ENCODE data around the gene NBEAL2. TPM values are rescaled to one million over a fixed set of nuclear protein-coding genes. Genes with fewer than 3 reads are reported as not detected.
"Not testable (repeated sequence)": the region's sequence is repeated elsewhere in the genome, so short reads cannot be mapped to it uniquely, and the experiment has no call there.

The NBEAL2 gene
- total and polyA plus RNA-seq, 2 experiments from 2014 or later = 38.6 to 42.2 TPM

GRCh38 chr3:47020311-47020710 is 40.8 kb downstream of the NBEAL2 start:
- Histone ChIP-seq H4K20me1 (ENCODE audit: insufficient read depth, poor library complexity, severe bottlenecking) (peaks cover 13% of the 10 kb centered on the region), H3K4me1 (ENCODE audit: insufficient read depth) (peaks cover 9% of the 10 kb centered on the region), H3K4me3 (no peak overlapping the region), H3K27ac (no peak overlapping the region), H3K27me3 (no peaks in the 10 kb centered on the region), H3K79me2 (peaks cover 39% of the 10 kb centered on the region), H3K4me2 (no peak overlapping the region), H3K9me3 (ENCODE audit: low read depth) (no peaks in the 10 kb centered on the region), H3K36me3 (replicated peaks; ENCODE audit: insufficient read depth, low read depth) (no peaks in the 10 kb centered on the region), H2AFZ (no peak overlapping the region), H3K9me2 (replicated peaks; ENCODE audit: insufficient read depth) (no peaks in the 10 kb centered on the region)
- DNase-seq (ENCODE audit: low spot score) = no peak
- TF ChIP-seq EZH2 (IDR thresholded peaks at IDR 0.05; ENCODE audit: borderline replicate concordance) (no peak), CTCF (IDR thresholded peaks at IDR 0.05; ENCODE audit: poor library complexity) (no peak), EZH2phosphoT487 (IDR thresholded peaks at IDR 0.05; ENCODE audit: low read depth, severe bottlenecking, unreplicated experiment) (no peak)
- 96% methylated on average over 4 of the region's 4 CpGs for WGBS (ENCODE audit: low lambda C conversion rate, missing lambda C conversion rate)

GRCh38 chr3:47022641-47023071 is 43.2 kb downstream of the NBEAL2 start:
- Histone ChIP-seq H3K27ac (peak overlapping the region; percentile 6), H3K36me3 (replicated peaks; ENCODE audit: insufficient read depth, low read depth) (no peaks in the 10 kb centered on the region), H3K4me3 (no peak overlapping the region), H4K20me1 (ENCODE audit: insufficient read depth, poor library complexity, severe bottlenecking) (peaks cover 13% of the 10 kb centered on the region), H3K27me3 (no peaks in the 10 kb centered on the region), H3K9me3 (ENCODE audit: low read depth) (no peaks in the 10 kb centered on the region), H2AFZ (no peak overlapping the region), H3K4me1 (ENCODE audit: insufficient read depth) (no peaks in the 10 kb centered on the region), H3K9me2 (replicated peaks; ENCODE audit: insufficient read depth) (no peaks in the 10 kb centered on the region), H3K79me2 (peaks cover 53% of the 10 kb centered on the region), H3K4me2 (no peak overlapping the region)
- no peak for TF ChIP-seq EZH2 (IDR thresholded peaks at IDR 0.05; ENCODE audit: borderline replicate concordance)
- TF ChIP-seq CTCF (IDR thresholded peaks at IDR 0.05; ENCODE audit: poor library complexity) = no peak
- TF ChIP-seq EZH2phosphoT487 (IDR thresholded peaks at IDR 0.05; ENCODE audit: low read depth, severe bottlenecking, unreplicated experiment) = no peak
- 48% methylated on average over 1 of the region's 1 CpG for WGBS (ENCODE audit: low lambda C conversion rate, missing lambda C conversion rate)
- peak; percentile 55 for DNase-seq (ENCODE audit: low spot score)

GRCh38 chr3:47024932-47025331 is 45.5 kb downstream of the NBEAL2 start:
- no peaks in the 10 kb centered on the region for H3K9me2 ChIP-seq (replicated peaks; ENCODE audit: insufficient read depth)
- no peak overlapping the region for H3K27ac ChIP-seq
- peaks cover 55% of the 10 kb centered on the region for H3K79me2 ChIP-seq
- H3K4me1 ChIP-seq (ENCODE audit: insufficient read depth) = no peaks in the 10 kb centered on the region
- H4K20me1 ChIP-seq (ENCODE audit: insufficient read depth, poor library complexity, severe bottlenecking) = peaks cover 7% of the 10 kb centered on the region
- H3K4me2 ChIP-seq = no peak overlapping the region
- no peak for TF ChIP-seq CTCF (IDR thresholded peaks at IDR 0.05; ENCODE audit: poor library complexity)
- no peak for TF ChIP-seq EZH2 (IDR thresholded peaks at IDR 0.05; ENCODE audit: borderline replicate concordance)
- TF ChIP-seq EZH2phosphoT487 (IDR thresholded peaks at IDR 0.05; ENCODE audit: low read depth, severe bottlenecking, unreplicated experiment) = no peak
- H2AFZ ChIP-seq = no peak overlapping the region
- no peaks in the 10 kb centered on the region for H3K27me3 ChIP-seq
- H3K36me3 ChIP-seq (replicated peaks; ENCODE audit: insufficient read depth, low read depth) = no peaks in the 10 kb centered on the region
- no peak overlapping the region for H3K4me3 ChIP-seq
- no peak for DNase-seq (ENCODE audit: low spot score)
- no peaks in the 10 kb centered on the region for H3K9me3 ChIP-seq (ENCODE audit: low read depth)

- WGBS (ENCODE audit: low lambda C conversion rate, missing lambda C conversion rate) = 95% methylated on average over 1 of the region's 1 CpG
- not testable (repeated sequence) for H3K4me1 ChIP-seq (ENCODE audit: insufficient read depth)
Observed at GRCh38 chr3:47026432-47026831, 47.0 kb downstream of the NBEAL2 start.

More at GRCh38 chr3:47026432-47026831, 47.0 kb downstream of the NBEAL2 start:
- not testable (repeated sequence) for H3K27ac ChIP-seq; H3K9me3 ChIP-seq (ENCODE audit: low read depth); H4K20me1 ChIP-seq (ENCODE audit: insufficient read depth, poor library complexity, severe bottlenecking); H3K4me3 ChIP-seq; H3K36me3 ChIP-seq (replicated peaks; ENCODE audit: insufficient read depth, low read depth); DNase-seq (ENCODE audit: low spot score); H3K27me3 ChIP-seq; H3K4me2 ChIP-seq; H3K9me2 ChIP-seq (replicated peaks; ENCODE audit: insufficient read depth); H2AFZ ChIP-seq
- H3K79me2 ChIP-seq = peaks cover 40% of the 10 kb centered on the region

Measured in hepatocyte (in vitro differentiated cells).